ENCODE data around the gene SERP2. TPM values are rescaled to one million over a fixed set of nuclear protein-coding genes. Genes with fewer than 3 reads are reported as not detected.

SERP2 gene
- total and polyA plus RNA-seq, 4 donors, result 3.4 to 13.4 (median 8.3) TPM

- intact Hi-C loops (cut with DNase I), result no loop called here
- Histone ChIP-seq H3K36me3 (ENCODE audit: control insufficient read depth in 1 of 2, insufficient read depth in 2 of 2, low read length in 1 of 2) (peaks cover 0 to 1% of the 10 kb centered on the region in 2 donors), H3K9me3 (ENCODE audit: control insufficient read depth, low read length) (no peaks in the 10 kb centered on the region), H3K4me1 (ENCODE audit: control insufficient read depth in 1 of 2, insufficient read depth in 2 of 2, low read length in 2 of 2) (peaks cover 0 to 4% of the 10 kb centered on the region in 2 donors), H3K27ac (ENCODE audit: low read depth in 1 of 2, low read length in 2 of 2) (no peak overlapping the region), H3K27me3 (ENCODE audit: control insufficient read depth in 1 of 2, insufficient read depth in 2 of 2, low read length in 1 of 2) (no peaks in the 10 kb centered on the region), H3K4me3 (ENCODE audit: low read length in 2 of 2) (no peak overlapping the region)
- DNase-seq (peak in 1 of 2 donors; percentile 43), ATAC-seq (ENCODE audit: low FRiP score) (no peak)
- 86 to 93% methylated on average over 2 of the region's 2 CpGs for WGBS, 2 donors
Observed at GRCh38 chr13:44425815-44426078, 52.1 kb downstream of the SERP2 start.

- DNase-seq (no peak), ATAC-seq (ENCODE audit: low FRiP score) (no peak)
- Histone ChIP-seq H3K36me3 (ENCODE audit: control insufficient read depth in 1 of 2, insufficient read depth in 2 of 2, low read length in 1 of 2) (peaks cover 0 to 1% of the 10 kb centered on the region in 2 donors), H3K27ac (ENCODE audit: low read depth in 1 of 2, low read length in 2 of 2) (no peak overlapping the region), H3K4me3 (ENCODE audit: low read length in 2 of 2) (no peak overlapping the region), H3K9me3 (ENCODE audit: control insufficient read depth, low read length) (no peaks in the 10 kb centered on the region), H3K27me3 (ENCODE audit: control insufficient read depth in 1 of 2, insufficient read depth in 2 of 2, low read length in 1 of 2) (no peaks in the 10 kb centered on the region), H3K4me1 (ENCODE audit: control insufficient read depth in 1 of 2, insufficient read depth in 2 of 2, low read length in 2 of 2) (peaks cover 0 to 4% of the 10 kb centered on the region in 2 donors)
- intact Hi-C loops (cut with DNase I), result no loop called here
- 64 to 67% methylated on average over 3 of the region's 3 CpGs for WGBS, 2 donors
Observed at GRCh38 chr13:44426461-44426860, 52.8 kb downstream of the SERP2 start.

GRCh38 chr13:44429311-44429710, 55.7 kb downstream of the SERP2 start:
- no peaks in the 10 kb centered on the region for H3K27me3 ChIP-seq (ENCODE audit: control insufficient read depth in 1 of 2, insufficient read depth in 2 of 2, low read length in 1 of 2)
- intact Hi-C loops (cut with DNase I), result no loop called here
- H3K36me3 ChIP-seq (ENCODE audit: control insufficient read depth in 1 of 2, insufficient read depth in 2 of 2, low read length in 1 of 2), result peaks cover 0 to 3% of the 10 kb centered on the region in 2 donors
- peaks cover 0 to 4% of the 10 kb centered on the region in 2 donors for H3K4me1 ChIP-seq (ENCODE audit: control insufficient read depth in 1 of 2, insufficient read depth in 2 of 2, low read length in 2 of 2)
- H3K27ac ChIP-seq (ENCODE audit: low read depth in 1 of 2, low read length in 2 of 2), result no peak overlapping the region
- H3K4me3 ChIP-seq (ENCODE audit: low read length in 2 of 2), result no peak overlapping the region
- ATAC-seq (ENCODE audit: low FRiP score) (no peak), DNase-seq (no peak)
- WGBS, 2 donors, result 53 to 57% methylated on average over 2 of the region's 2 CpGs
- H3K9me3 ChIP-seq (ENCODE audit: control insufficient read depth, low read length), result no peaks in the 10 kb centered on the region

GRCh38 chr13:44431150-44431549, 57.5 kb downstream of the SERP2 start:
- Histone ChIP-seq H3K27me3 (ENCODE audit: control insufficient read depth in 1 of 2, insufficient read depth in 2 of 2, low read length in 1 of 2) (no peaks in the 10 kb centered on the region), H3K36me3 (ENCODE audit: control insufficient read depth in 1 of 2, insufficient read depth in 2 of 2, low read length in 1 of 2) (peaks cover 0 to 2% of the 10 kb centered on the region in 2 donors), H3K27ac (ENCODE audit: low read depth in 1 of 2, low read length in 2 of 2) (peak overlapping the region in 1 of 2 donors; percentile 23), H3K9me3 (ENCODE audit: control insufficient read depth, low read length) (no peaks in the 10 kb centered on the region), H3K4me1 (ENCODE audit: control insufficient read depth in 1 of 2, insufficient read depth in 2 of 2, low read length in 2 of 2) (peaks cover 0 to 4% of the 10 kb centered on the region in 2 donors), H3K4me3 (ENCODE audit: low read length in 2 of 2) (no peak overlapping the region)
- WGBS, 2 donors, result 67 to 76% methylated on average over 4 of the region's 4 CpGs
- intact Hi-C loops (cut with DNase I), result loop anchor here (10.0 kb wide), 1 partner anchor 236 kb away; no protein-coding TSS in a partner anchor
- ATAC-seq (ENCODE audit: low FRiP score), result no peak
- DNase-seq, result peak in 1 of 2 donors; percentile 43

GRCh38 chr13:44432650-44433049, 59.0 kb downstream of the SERP2 start:
- no peak for DNase-seq
- H3K27ac ChIP-seq (ENCODE audit: low read depth in 1 of 2, low read length in 2 of 2), result peak overlapping the region in 1 of 2 donors; percentile 38
- no peak overlapping the region for H3K4me3 ChIP-seq (ENCODE audit: low read length in 2 of 2)
- intact Hi-C loops (cut with DNase I), result loop anchor here (10.0 kb wide), 1 partner anchor 238 kb away; no protein-coding TSS in a partner anchor
- H3K4me1 ChIP-seq (ENCODE audit: control insufficient read depth in 1 of 2, insufficient read depth in 2 of 2, low read length in 2 of 2), result peaks cover 0 to 4% of the 10 kb centered on the region in 2 donors
- H3K9me3 ChIP-seq (ENCODE audit: control insufficient read depth, low read length), result no peaks in the 10 kb centered on the region
- ATAC-seq (ENCODE audit: low FRiP score), result no peak
- WGBS, 2 donors, result 39 to 52% methylated on average over 5 of the region's 5 CpGs
- H3K27me3 ChIP-seq (ENCODE audit: control insufficient read depth in 1 of 2, insufficient read depth in 2 of 2, low read length in 1 of 2), result no peaks in the 10 kb centered on the region
- peaks cover 0 to 2% of the 10 kb centered on the region in 2 donors for H3K36me3 ChIP-seq (ENCODE audit: control insufficient read depth in 1 of 2, insufficient read depth in 2 of 2, low read length in 1 of 2)

- H3K4me1 ChIP-seq (ENCODE audit: control insufficient read depth in 1 of 2, insufficient read depth in 2 of 2, low read length in 2 of 2), result no peaks in the 10 kb centered on the region
- peaks cover 0 to 2% of the 10 kb centered on the region in 2 donors for H3K36me3 ChIP-seq (ENCODE audit: control insufficient read depth in 1 of 2, insufficient read depth in 2 of 2, low read length in 1 of 2)
- intact Hi-C loops (cut with DNase I), result loop anchor here (2.0 to 10.0 kb wide), 2 partner anchors 161 to 239 kb away; no protein-coding TSS in a partner anchor
- ATAC-seq (ENCODE audit: low FRiP score) (no peak), DNase-seq (no peak)
- no peaks in the 10 kb centered on the region for H3K9me3 ChIP-seq (ENCODE audit: control insufficient read depth, low read length)
- WGBS, 2 donors, result 27 to 39% methylated on average over 15 of the region's 15 CpGs
- H3K27me3 ChIP-seq (ENCODE audit: control insufficient read depth in 1 of 2, insufficient read depth in 2 of 2, low read length in 1 of 2), result no peaks in the 10 kb centered on the region
- H3K27ac ChIP-seq (ENCODE audit: low read depth in 1 of 2, low read length in 2 of 2), result peak overlapping the region in 1 of 2 donors; percentile 66
- H3K4me3 ChIP-seq (ENCODE audit: low read length in 2 of 2), result peak overlapping the region in 1 of 2 donors; percentile 45
Observed at GRCh38 chr13:44433863-44434765, 60.5 kb downstream of the SERP2 start.

GRCh38 chr13:44434766-44435141, 61.1 kb downstream of the SERP2 start:
- Histone ChIP-seq H3K9me3 (ENCODE audit: control insufficient read depth, low read length) (no peaks in the 10 kb centered on the region), H3K27ac (ENCODE audit: low read depth in 1 of 2, low read length in 2 of 2) (peak overlapping the region in 1 of 2 donors; percentile 39), H3K4me3 (ENCODE audit: low read length in 2 of 2) (peak overlapping the region; percentile 45 to 63), H3K4me1 (ENCODE audit: control insufficient read depth in 1 of 2, insufficient read depth in 2 of 2, low read length in 2 of 2) (no peaks in the 10 kb centered on the region), H3K27me3 (ENCODE audit: control insufficient read depth in 1 of 2, insufficient read depth in 2 of 2, low read length in 1 of 2) (no peaks in the 10 kb centered on the region), H3K36me3 (ENCODE audit: control insufficient read depth in 1 of 2, insufficient read depth in 2 of 2, low read length in 1 of 2) (peaks cover 0 to 2% of the 10 kb centered on the region in 2 donors)
- intact Hi-C loops (cut with DNase I), result loop anchor here (2.0 to 10.0 kb wide), 6 partner anchors 62 to 292 kb away; partner anchors contain the start of gene SERP2 (in 1 of the 2)
- ATAC-seq (ENCODE audit: low FRiP score), result no peak
- 0 to 2% methylated on average over 4 of the region's 4 CpGs for WGBS, 2 donors
- no peak for DNase-seq

GRCh38 chr13:44435142-44435918, 61.7 kb downstream of the SERP2 start:
- 0% methylated on average over 51 of the region's 51 CpGs for WGBS, 2 donors
- DNase-seq (peak; percentile 96 to 97), ATAC-seq (ENCODE audit: low FRiP score) (peak; percentile 90)
- Histone ChIP-seq H3K27ac (ENCODE audit: low read depth in 1 of 2, low read length in 2 of 2) (peak overlapping the region in 1 of 2 donors; percentile 77), H3K9me3 (ENCODE audit: control insufficient read depth, low read length) (no peaks in the 10 kb centered on the region), H3K4me1 (ENCODE audit: control insufficient read depth in 1 of 2, insufficient read depth in 2 of 2, low read length in 2 of 2) (no peaks in the 10 kb centered on the region), H3K4me3 (ENCODE audit: low read length in 2 of 2) (peak overlapping the region; percentile 84 to 99), H3K36me3 (ENCODE audit: control insufficient read depth in 1 of 2, insufficient read depth in 2 of 2, low read length in 1 of 2) (peaks cover 0 to 2% of the 10 kb centered on the region in 2 donors), H3K27me3 (ENCODE audit: control insufficient read depth in 1 of 2, insufficient read depth in 2 of 2, low read length in 1 of 2) (no peaks in the 10 kb centered on the region)
- intact Hi-C loops (cut with DNase I), result loop anchor here (2.0 to 10.0 kb wide), 6 partner anchors 63 to 293 kb away; partner anchors contain the start of gene SERP2 (in 1 of the 2)
